ENCODE results near the gene ARFGAP1.

The ARFGAP1 gene

GRCh38 chr20:63335711-63336110, 63.1 kb downstream of the ARFGAP1 start:
- no peak for DNase-seq (ENCODE audit: extremely low spot score)
- ChIA-PET CTCF (no interaction called here), POLR2A (no interaction called here)
- no peak for TF ChIP-seq HDGF (IDR thresholded peaks at IDR 0.05; ENCODE audit: borderline replicate concordance)
- no peak for TF ChIP-seq TARDBP (IDR thresholded peaks at IDR 0.05)
- TF ChIP-seq NFRKB (IDR thresholded peaks at IDR 0.05), result no peak
- TF ChIP-seq SUZ12 (IDR thresholded peaks at IDR 0.05), result no peak
- no peak for TF ChIP-seq BHLHE40 (IDR thresholded peaks at IDR 0.05; ENCODE audit: borderline replicate concordance)
- TF ChIP-seq PKNOX1 (IDR thresholded peaks at IDR 0.05), result no peak
- TF ChIP-seq FOXK2 (IDR thresholded peaks at IDR 0.05), result no peak
- no peak for TF ChIP-seq LEF1 (IDR thresholded peaks at IDR 0.05; ENCODE audit: borderline replicate concordance)
- TF ChIP-seq ARNT (IDR thresholded peaks at IDR 0.05), result no peak

- ChIA-PET POLR2A (no interaction called here), CTCF (no interaction called here)
- DNase-seq (ENCODE audit: extremely low spot score), result no peak
- TF ChIP-seq BHLHE40 (IDR thresholded peaks at IDR 0.05; ENCODE audit: borderline replicate concordance), result no peak
- no peak for TF ChIP-seq PKNOX1 (IDR thresholded peaks at IDR 0.05)
- TF ChIP-seq ELF4 (IDR thresholded peaks at IDR 0.05), result no peak
- TF ChIP-seq NFRKB (IDR thresholded peaks at IDR 0.05), result no peak
- no peak for TF ChIP-seq FOXM1 (IDR thresholded peaks at IDR 0.05; ENCODE audit: borderline replicate concordance)
Measured at GRCh38 chr20:63336232-63336752, 63.7 kb downstream of the ARFGAP1 start.

- no peak for DNase-seq (ENCODE audit: extremely low spot score)
- ChIA-PET CTCF (no interaction called here), POLR2A (interaction anchor here (0.8 kb wide), 1 partner anchor 28 kb away, joined by 3 read pairs; no protein-coding TSS in a partner anchor)
- no peak for TF ChIP-seq NFRKB (IDR thresholded peaks at IDR 0.05)
Measured at GRCh38 chr20:63337786-63338420, 65.3 kb downstream of the ARFGAP1 start.
